Lower lobe of right lung (tissue), 2 donors: Measurements from ENCODE around the gene LSM11. TPM values are rescaled to one million over a fixed set of nuclear protein-coding genes. Genes with fewer than 3 reads are reported as not detected.

Source experiments
- ATAC-seq, 2 donors: fragments of 200-7000 bp; cut with Tn5 transposase; one replicate each; pipeline ENCODE4 v1.9.1; 2020 to 2022; ENCODE audit warnings: mild to moderate bottlenecking in 2 of 2, moderate library complexity in 2 of 2
- DNase-seq: peaks from one replicate; pipeline ENCODE4 v3.0.0-alpha.2; 2020
- H3K27ac ChIP-seq: fragments of 200-600 bp; one replicate; pipeline ENCODE4 v1.8.0; 2022
- H3K27me3 ChIP-seq: fragments of 200-600 bp; one replicate; pipeline ENCODE4 v1.8.0; 2022; ENCODE audit warnings: low read depth
- H3K36me3 ChIP-seq: fragments of 200-600 bp; one replicate; pipeline ENCODE4 v1.8.0; 2022; ENCODE audit warnings: mild to moderate bottlenecking
- H3K4me1 ChIP-seq: fragments of 200-600 bp; one replicate; pipeline ENCODE4 v1.8.0; 2022
- H3K4me3 ChIP-seq: fragments of 200-600 bp; one replicate; pipeline ENCODE4 v1.8.0; 2022; ENCODE audit warnings: mild to moderate bottlenecking
- H3K9me3 ChIP-seq: fragments of 200-600 bp; one replicate; pipeline ENCODE4 v1.8.0; 2022
- intact Hi-C: fragments of 100-400 bp; cut with DNase I; formaldehyde crosslinking; loops from one replicate; pipeline ENCODE4 v1.11.0; 2022
- total RNA-seq: library from RNA; stranded (reverse); fragmentation: NEBNext Ultra II Directional; extraction: Animal tissue kit (Norgen Biotek cat#: 25700); gene quantifications from one replicate; pipeline ENCODE4 v1.2.1, GENCODE V29; 2021
- TF ChIP-seq, protein P1 (sequence below): fragments of 200-600 bp; IDR thresholded peaks from one replicate; pipeline ENCODE4 v1.8.0; 2022; ENCODE audit warnings: antibody characterized with exemption, mild to moderate bottlenecking
- donor health status: DM: no; HTN: yes; CAD: no; lungs with severe emphysema.

LSM11 gene
- total RNA-seq, 1 donor from 2014 or later = 3.1 TPM

DNA sequence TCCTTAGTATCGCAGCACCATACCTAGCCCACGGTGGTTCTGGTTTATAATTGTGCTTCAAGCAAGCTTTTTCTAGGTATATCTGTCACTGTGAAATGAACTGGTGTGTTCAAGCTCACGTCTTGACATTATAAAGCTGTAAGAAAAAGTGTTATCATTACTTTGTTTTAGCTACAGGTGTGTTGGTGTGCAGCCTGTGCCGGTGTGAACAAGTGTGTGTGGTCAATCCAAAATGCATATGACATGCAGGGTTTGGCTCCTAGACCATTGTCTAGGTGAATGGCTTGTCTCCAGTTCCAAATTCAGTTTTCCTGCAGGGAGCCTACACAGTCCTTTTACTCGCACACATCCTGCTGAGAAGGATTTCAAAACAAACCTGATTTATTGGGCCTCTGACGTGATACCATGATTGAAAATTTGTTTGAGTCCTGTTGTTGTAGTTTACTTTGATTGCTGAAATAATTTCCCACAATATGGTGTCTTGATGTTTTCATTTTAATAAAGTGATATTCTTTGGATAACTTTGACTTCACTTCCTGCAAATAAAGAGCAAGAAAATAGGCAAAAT, 3.7 kb downstream of the LSM11 start:
- peaks cover 11% of the 10 kb centered on the region for H3K36me3 ChIP-seq
- H3K4me3 ChIP-seq = no peak overlapping the region
- peaks cover 17% of the 10 kb centered on the region for H3K4me1 ChIP-seq
- ATAC-seq (no peak), DNase-seq (no peak)
- TF ChIP-seq, protein P1, sequence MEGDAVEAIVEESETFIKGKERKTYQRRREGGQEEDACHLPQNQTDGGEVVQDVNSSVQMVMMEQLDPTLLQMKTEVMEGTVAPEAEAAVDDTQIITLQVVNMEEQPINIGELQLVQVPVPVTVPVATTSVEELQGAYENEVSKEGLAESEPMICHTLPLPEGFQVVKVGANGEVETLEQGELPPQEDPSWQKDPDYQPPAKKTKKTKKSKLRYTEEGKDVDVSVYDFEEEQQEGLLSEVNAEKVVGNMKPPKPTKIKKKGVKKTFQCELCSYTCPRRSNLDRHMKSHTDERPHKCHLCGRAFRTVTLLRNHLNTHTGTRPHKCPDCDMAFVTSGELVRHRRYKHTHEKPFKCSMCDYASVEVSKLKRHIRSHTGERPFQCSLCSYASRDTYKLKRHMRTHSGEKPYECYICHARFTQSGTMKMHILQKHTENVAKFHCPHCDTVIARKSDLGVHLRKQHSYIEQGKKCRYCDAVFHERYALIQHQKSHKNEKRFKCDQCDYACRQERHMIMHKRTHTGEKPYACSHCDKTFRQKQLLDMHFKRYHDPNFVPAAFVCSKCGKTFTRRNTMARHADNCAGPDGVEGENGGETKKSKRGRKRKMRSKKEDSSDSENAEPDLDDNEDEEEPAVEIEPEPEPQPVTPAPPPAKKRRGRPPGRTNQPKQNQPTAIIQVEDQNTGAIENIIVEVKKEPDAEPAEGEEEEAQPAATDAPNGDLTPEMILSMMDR = no peak
- no peaks in the 10 kb centered on the region for H3K27me3 ChIP-seq
- intact Hi-C loops = no loop called here
- H3K9me3 ChIP-seq = no peaks in the 10 kb centered on the region
- H3K27ac ChIP-seq = no peak overlapping the region

DNA sequence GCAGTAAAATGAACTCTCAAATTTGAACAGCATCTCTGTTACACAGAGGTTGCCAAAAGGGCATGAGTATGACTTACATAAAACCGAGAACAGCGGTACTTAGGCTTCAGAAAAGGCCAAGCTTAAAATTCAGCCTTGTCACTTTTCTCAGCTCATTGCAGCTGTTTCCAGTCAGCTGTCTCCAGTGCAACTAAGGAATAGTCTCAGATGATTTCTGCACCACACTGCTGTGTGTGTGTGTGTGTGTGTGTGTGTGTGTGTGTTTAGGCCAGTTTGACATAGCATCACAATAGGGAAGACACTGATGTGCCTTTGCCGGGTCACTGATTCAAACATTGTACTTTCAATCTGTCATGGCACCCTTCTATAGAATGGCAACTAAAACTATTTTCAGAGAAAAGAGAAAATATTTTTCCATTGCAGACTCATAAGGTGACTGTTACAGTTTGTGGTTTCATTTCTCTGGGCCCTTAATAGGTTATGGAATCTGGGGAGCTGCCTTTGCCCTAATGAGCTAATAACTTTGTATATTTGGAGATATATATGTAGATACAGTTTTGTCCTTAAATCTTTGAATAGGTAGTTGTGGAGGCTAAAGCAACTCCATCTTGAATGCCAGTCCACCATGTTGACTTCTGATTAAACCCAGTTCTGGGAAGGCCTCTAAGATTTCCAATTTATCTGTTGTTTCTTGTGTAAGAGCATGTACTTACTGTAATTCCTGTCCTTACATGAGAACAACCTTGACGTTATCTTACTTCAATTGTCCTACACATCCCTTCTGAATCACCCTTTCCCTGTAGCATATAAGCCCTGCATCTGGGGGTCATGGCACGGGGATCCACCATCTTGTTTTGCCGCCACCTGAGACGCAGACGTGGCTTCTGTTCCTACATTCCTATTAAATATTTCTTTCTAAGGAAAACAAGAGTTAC, 4.5 kb downstream of the LSM11 start:
- DNase-seq = no peak
- intact Hi-C loops = no loop called here
- no peaks in the 10 kb centered on the region for H3K9me3 ChIP-seq
- H3K27ac ChIP-seq = no peak overlapping the region
- H3K36me3 ChIP-seq = peaks cover 18% of the 10 kb centered on the region
- ATAC-seq = no peak
- no peaks in the 10 kb centered on the region for H3K27me3 ChIP-seq
- no peak overlapping the region for H3K4me3 ChIP-seq
- TF ChIP-seq, protein P1 = no peak
- H3K4me1 ChIP-seq = peaks cover 14% of the 10 kb centered on the region

DNA sequence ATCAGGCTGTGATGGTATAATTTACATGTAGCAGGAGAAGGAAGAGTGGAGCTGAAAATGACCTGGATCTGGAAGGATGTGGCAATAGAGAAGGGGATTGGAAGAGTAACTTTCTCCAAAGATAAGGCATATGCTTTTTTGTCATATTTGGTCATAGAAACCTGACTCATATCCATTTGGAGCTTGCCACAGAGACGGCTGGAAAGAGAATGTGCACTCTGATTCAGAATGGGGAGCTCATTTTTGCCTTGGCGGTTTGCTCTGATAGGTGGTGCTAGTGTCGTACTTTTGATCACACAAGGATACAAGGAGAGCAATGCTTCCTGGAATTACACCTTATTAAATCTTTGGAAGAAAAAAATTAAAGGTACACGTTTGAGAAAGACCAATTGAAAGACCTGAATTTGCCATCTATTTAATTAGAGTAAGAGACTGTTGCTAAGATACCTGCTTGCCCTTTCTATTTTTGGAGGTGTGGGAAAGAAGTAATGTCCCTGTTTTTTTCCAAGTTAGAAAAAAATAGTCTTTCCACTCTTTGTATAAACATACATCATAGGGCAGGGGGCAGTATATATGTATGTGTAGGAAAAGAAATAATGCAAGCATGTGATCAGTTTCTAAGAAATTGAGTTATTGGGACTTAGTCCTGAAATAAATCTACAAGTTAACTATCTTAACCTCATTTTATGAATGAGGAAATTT, 5.4 kb downstream of the LSM11 start:
- no peak overlapping the region for H3K27ac ChIP-seq
- ATAC-seq = no peak

DNA sequence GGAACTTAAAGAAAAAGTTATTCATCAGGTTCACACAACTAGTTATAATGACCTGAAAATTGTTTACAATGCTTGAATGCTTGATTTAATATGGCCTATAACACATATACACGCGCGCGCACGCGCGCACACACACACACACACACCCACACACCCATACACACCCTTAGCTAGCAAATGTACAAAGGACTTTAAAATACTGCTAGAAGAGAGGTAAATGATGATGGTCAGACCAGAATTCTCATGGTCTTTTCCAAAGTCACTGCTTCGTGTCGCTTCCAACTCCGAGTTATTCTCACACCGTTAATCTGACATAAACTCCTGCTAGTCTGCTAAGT, 5.9 kb downstream of the LSM11 start:
- Histone ChIP-seq H3K27me3 (no peaks in the 10 kb centered on the region), H3K4me3 (no peak overlapping the region), H3K9me3 (no peaks in the 10 kb centered on the region), H3K27ac (no peak overlapping the region), H3K36me3 (peaks cover 32% of the 10 kb centered on the region), H3K4me1 (peaks cover 10% of the 10 kb centered on the region)
- DNase-seq = no peak
- no peak for ATAC-seq
- TF ChIP-seq, protein P1 = no peak
- intact Hi-C loops = no loop called here

More for the DNA sequence above, 5.4 kb downstream of the LSM11 start:
- no peaks in the 10 kb centered on the region for H3K9me3 ChIP-seq
- TF ChIP-seq, protein P1 = no peak
- peaks cover 27% of the 10 kb centered on the region for H3K36me3 ChIP-seq
- no peak for DNase-seq
- intact Hi-C loops = no loop called here
- H3K27me3 ChIP-seq = no peaks in the 10 kb centered on the region
- H3K4me3 ChIP-seq = no peak overlapping the region
- peaks cover 11% of the 10 kb centered on the region for H3K4me1 ChIP-seq

DNA sequence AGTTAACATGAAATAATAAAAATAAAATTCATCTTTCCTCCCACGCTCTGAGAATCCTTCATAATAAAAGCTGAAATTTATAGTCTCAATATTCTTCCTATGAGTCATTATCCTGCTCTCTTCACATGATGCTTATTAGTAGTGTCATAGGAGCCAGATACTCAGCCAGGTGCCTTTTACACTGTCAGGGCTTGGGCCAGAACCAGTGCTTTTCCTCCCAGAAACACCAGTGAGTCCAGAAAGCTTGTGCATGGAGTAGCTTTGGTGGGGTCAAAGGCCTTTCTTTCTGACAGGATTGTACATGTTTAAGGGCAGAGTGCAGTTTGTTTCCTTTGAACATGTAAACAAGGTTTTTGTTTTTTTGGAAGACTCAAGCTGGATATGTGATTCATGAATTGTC, 6.8 kb downstream of the LSM11 start:
- intact Hi-C loops = no loop called here
- ATAC-seq = no peak

More for the DNA sequence above, 6.8 kb downstream of the LSM11 start:
- H3K27ac ChIP-seq = no peak overlapping the region
- no peak overlapping the region for H3K4me3 ChIP-seq
- DNase-seq = no peak
- no peaks in the 10 kb centered on the region for H3K27me3 ChIP-seq
- H3K4me1 ChIP-seq = peaks cover 1% of the 10 kb centered on the region
- TF ChIP-seq, protein P1 = no peak
- H3K9me3 ChIP-seq = no peaks in the 10 kb centered on the region
- H3K36me3 ChIP-seq = peaks cover 41% of the 10 kb centered on the region
